GM12878 (cell line): ENCODE measurements around the gene MPDZ. TPM values are rescaled to one million over a fixed set of nuclear protein-coding genes. Genes with fewer than 3 reads are reported as not detected.

Source experiments
- ATAC-seq: fragments of 200-7000 bp; cut with Tn5 transposase; 3 replicates; pipeline ENCODE4 v1.9.1; 2020; ENCODE audit warnings: mild to moderate bottlenecking, moderate library complexity
- BruUV-seq: library from RNA; stranded (reverse); fragments of 400-500 nt; replicated peaks from 2 replicates; lab custom pipeline; 2021; lab: Mats Ljungman, UMichigan
- CTCF ChIA-PET: fragments of 300-600 bp; sonication (Branson Sonifier 250); formaldehyde crosslinking; extraction: SDS; loops from one replicate; lab custom pipeline; 2021; ENCODE audit warnings: inconsistent platforms; lab: Yijun Ruan, JAX
- POLR2A ChIA-PET: fragments of 350-600 bp; formaldehyde crosslinking; extraction: SDS; loops from one replicate; lab custom pipeline; 2021; ENCODE audit warnings: inconsistent platforms; lab: Charles Lee
- RAD21 ChIA-PET: fragments of 300-600 bp; sonication (Branson Sonifier 250); formaldehyde crosslinking; loops from one replicate; lab custom pipeline; 2023; ENCODE audit warnings: antibody characterized with exemption; ENCODE audit not compliant: unreplicated experiment; lab: Charles Lee
- SMC1A ChIA-PET: fragments of 300-600 bp; sonication (Branson Sonifier 250); formaldehyde crosslinking; loops from one replicate; lab custom pipeline; 2023; ENCODE audit not compliant: unreplicated experiment, uncharacterized antibody; lab: Charles Lee
- DNase-seq: peaks from one replicate; pipeline ENCODE4 v3.0.0-alpha.2; 2011; ENCODE audit warnings: low read depth, low spot score
- FAIRE-seq: peaks from 3 replicates; lab custom pipeline; 2011; peaks lifted over from hg19 to GRCh38; lab: Jason Lieb, UNC
- H2AFZ ChIP-seq: 2 replicates; pipeline ENCODE4 v1.6.0; 2011; ENCODE audit warnings: low read depth, low read length, control low read depth; ENCODE audit not compliant: control insufficient read depth
- H3K27ac ChIP-seq: 2 replicates; pipeline ENCODE4 v1.5.1; 2011; ENCODE audit warnings: control low read depth; ENCODE audit not compliant: control insufficient read depth, insufficient read depth
- H3K27me3 ChIP-seq, 2 experiments: replicated peaks in 1 of 2; 2 replicates each; pipeline versions ENCODE4 v1.6.0 to v1.6.1; 2011; ENCODE audit warnings: low read length in 1 of 2; ENCODE audit not compliant: control insufficient read depth in 2 of 2, insufficient read depth in 2 of 2
- H3K36me3 ChIP-seq, 2 experiments: 2 replicates each; pipeline ENCODE4 v1.5.1; 2011; ENCODE audit warnings: low read length in 1 of 2; ENCODE audit not compliant: control insufficient read depth in 2 of 2, insufficient read depth in 2 of 2
- H3K4me1 ChIP-seq: 2 replicates; pipeline ENCODE4 v1.6.1; 2011; ENCODE audit warnings: mild to moderate bottlenecking, low read length, moderate library complexity, mixed read lengths; ENCODE audit not compliant: control insufficient read depth, insufficient read depth
- H3K4me2 ChIP-seq: 2 replicates; pipeline ENCODE4 v1.6.0; 2011; ENCODE audit warnings: control low read depth; ENCODE audit not compliant: control insufficient read depth, insufficient read depth
- H3K4me3 ChIP-seq: fragments of 200-600 bp; sonication (generic); 2 replicates; pipeline ENCODE4 v1.5.1; 2016
- H3K79me2 ChIP-seq: 2 replicates; pipeline ENCODE4 v1.6.0; 2011; ENCODE audit warnings: low read length; ENCODE audit not compliant: control insufficient read depth, insufficient read depth
- H3K9ac ChIP-seq: 2 replicates; pipeline ENCODE4 v1.8.0; 2011; ENCODE audit warnings: low read length, control low read depth, mixed read lengths; ENCODE audit not compliant: control insufficient read depth, insufficient read depth
- H3K9me3 ChIP-seq: replicated peaks from 3 replicates; pipeline ENCODE4 v1.5.1; 2011; ENCODE audit warnings: mild to moderate bottlenecking, low read length; ENCODE audit not compliant: control insufficient read depth, insufficient read depth
- H4K20me1 ChIP-seq: 2 replicates; pipeline ENCODE4 v1.6.0; 2011; ENCODE audit not compliant: control insufficient read depth, insufficient read depth
- BMI1 ChIP-seq: fragments of 450-650 bp; IDR thresholded peaks from 2 replicates; pipeline ENCODE4 v1.6.1; 2016; ENCODE audit warnings: mild to moderate bottlenecking, moderate library complexity, borderline replicate concordance
- CREB1 ChIP-seq: IDR thresholded peaks from 2 replicates; pipeline ENCODE4 v1.6.1; 2012; ENCODE audit warnings: low read depth, mild to moderate bottlenecking, inconsistent platforms
- IKZF1 ChIP-seq: fragments of 450-650 bp; conservative IDR thresholded peaks from 2 replicates; pipeline ENCODE4 v1.6.1; 2017; ENCODE audit warnings: antibody characterized with exemption, mild to moderate bottlenecking
- JUNB ChIP-seq: IDR thresholded peaks from 2 replicates; pipeline ENCODE4 v1.6.1; 2016; ENCODE audit warnings: antibody characterized with exemption, mild to moderate bottlenecking
- JUND ChIP-seq: IDR thresholded peaks from 2 replicates; pipeline ENCODE4 v1.6.1; 2012; ENCODE audit warnings: low read depth, mild to moderate bottlenecking, low read length, improper control_type of control experiment, moderate library complexity
- KAT2A ChIP-seq: conservative IDR thresholded peaks from 2 replicates; pipeline ENCODE4 v1.6.1; 2011; ENCODE audit warnings: low read depth, low read length; ENCODE audit not compliant: control insufficient read depth
- MYC ChIP-seq: IDR thresholded peaks from 2 replicates; pipeline ENCODE4 v1.6.1; 2011; ENCODE audit warnings: mild to moderate bottlenecking, low read length, moderate library complexity, inconsistent platforms; ENCODE audit not compliant: insufficient read depth, insufficient replicate concordance, insufficient read length, severe bottlenecking
- PAX5 ChIP-seq: IDR thresholded peaks from 2 replicates; pipeline ENCODE4 v1.6.1; 2011; ENCODE audit warnings: low read depth, low read length, borderline replicate concordance
- RAD51 ChIP-seq: fragments of 450-650 bp; IDR thresholded peaks from 2 replicates; pipeline ENCODE4 v1.6.1; 2016; ENCODE audit warnings: moderate library complexity, mild to moderate bottlenecking, inconsistent platforms
- SMAD1 ChIP-seq: fragments of 450-650 bp; IDR thresholded peaks from 2 replicates; pipeline ENCODE4 v1.6.1; 2018; ENCODE audit warnings: mild to moderate bottlenecking, low read depth; ENCODE audit not compliant: partially characterized antibody
- SMAD5 ChIP-seq: IDR thresholded peaks from 2 replicates; pipeline ENCODE4 v1.6.1; 2016; ENCODE audit warnings: antibody characterized with exemption, low read depth
- WGBS: methylation state at CpG from one replicate; pipeline ENCODE4 v1.1.6; 2016; ENCODE audit warnings: low lambda C conversion rate; ENCODE audit not compliant: insufficient replicate concordance, insufficient coverage; ENCODE audit errors: missing lambda C conversion rate; 5-methylcytosine and 5-hydroxymethylcytosine counted together
- in situ Hi-C: fragments of 300-500 bp; cut with MboI; formaldehyde crosslinking; loops from 9 replicates; pipeline ENCODE4 v1.14.3; 2018; ENCODE audit warnings: mixed read lengths
- intact Hi-C: fragments of 100-400 bp; cut with micrococcal nuclease; formaldehyde crosslinking; loops from one replicate; pipeline ENCODE4 v1.14.2; 2022; ENCODE audit not compliant: unreplicated experiment
- polyA plus RNA-seq, 11 experiments: library from polyadenylated mRNA; depleted of rRNA in 4 of 11; unstranded in 6 of 11; stranded (reverse) in 5 of 11; fragments of >200 nt; fragmentation: Nextera tagmentation in 4 of 11; fragmentation: Illumina TruSeq in 1 of 11; extraction: Ambion mirVana in 4 of 11; extraction: Trizol in 1 of 11; gene quantifications; 1 replicate in 1 of 11; 2 replicates in 10 of 11; pipeline versions ENCODE4 v1.2.1 to v1.2.3, GENCODE V29; 2011 to 2016; ENCODE audit warnings: inconsistent platforms in 2 of 11, missing spikeins in 2 of 11, low read depth in 1 of 11
- total RNA-seq, 4 experiments: library from RNA; depleted of rRNA in 3 of 4; stranded (reverse); fragments of >200 nt in 3 of 4; fragmentation: Illumina TruSeq in 1 of 4; extraction: Trizol in 1 of 4; gene quantifications; 2 replicates each; pipeline versions ENCODE4 v1.2.1 to v1.2.3, GENCODE V29; 2013 to 2021
- TF ChIP-seq, protein P1 (sequence below): fragments of 450-650 bp; IDR thresholded peaks from 2 replicates; pipeline ENCODE4 v1.6.1; 2018; ENCODE audit warnings: borderline replicate concordance, mild to moderate bottlenecking; ENCODE audit not compliant: partially characterized antibody
- TF ChIP-seq, protein P2 (sequence below): fragments of 450-650 bp; IDR thresholded peaks from 2 replicates; pipeline ENCODE4 v1.6.1; 2018; ENCODE audit warnings: mild to moderate bottlenecking, low read depth, moderate library complexity; ENCODE audit not compliant: partially characterized antibody
- TF ChIP-seq, protein P3 (sequence below): IDR thresholded peaks from 2 replicates; pipeline ENCODE4 v1.6.1; 2011; ENCODE audit warnings: low read depth, low read length, improper control_type of control experiment, borderline replicate concordance

The MPDZ gene
- total and polyA plus RNA-seq, 10 of the 15 experiments (the other 5 are each of a cell fraction or from before 2014, with no cell fraction given), result 0.36 TPM; not detected in 9

DNA sequence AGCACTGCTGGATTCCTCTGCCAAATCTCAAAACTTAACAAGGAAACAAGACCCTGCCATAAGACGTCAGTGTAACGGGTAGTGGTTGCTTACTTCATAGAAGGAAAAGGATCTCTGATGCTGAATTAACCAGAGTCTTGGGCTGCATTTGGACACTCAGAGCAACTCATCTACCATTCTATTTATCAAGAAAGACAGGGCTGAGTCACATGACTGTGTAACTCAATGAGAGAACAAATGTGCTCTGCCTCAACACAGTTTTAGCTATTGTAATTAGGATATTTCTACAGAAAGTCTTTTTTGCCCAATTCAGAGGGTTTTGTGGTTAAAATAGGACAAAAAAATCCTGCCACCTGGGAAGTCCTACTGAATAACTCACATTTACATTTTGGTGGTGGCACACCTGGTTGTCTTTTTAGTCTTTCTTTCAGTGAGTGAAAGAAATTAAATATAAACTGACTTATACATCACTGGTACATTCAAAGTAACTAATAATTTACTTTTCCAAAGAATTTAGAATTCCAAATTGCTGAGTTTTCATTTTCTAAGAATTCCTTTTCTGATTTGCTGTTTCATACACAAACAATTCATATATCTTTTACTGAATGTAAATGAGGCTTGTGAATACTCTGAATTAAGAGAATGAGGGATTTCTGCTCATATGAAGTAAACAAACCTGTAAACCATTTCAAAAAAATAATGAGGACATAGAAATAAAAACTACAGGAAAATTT lies 104.4 kb downstream of the MPDZ start:
- ATAC-seq (no peak), FAIRE-seq (no peak), DNase-seq (no peak)
- H3K4me2 ChIP-seq, result no peak overlapping the region
- intact Hi-C loops (no loop called here), in situ Hi-C loops (no loop called here)
- SMC1A ChIA-PET, result no interaction called here
- POLR2A ChIA-PET, result interaction anchor here (0.5 kb wide), 1 partner anchor 139 kb away, joined by 3 read pairs; no protein-coding TSS in a partner anchor
- RAD21 ChIA-PET, result no interaction called here
- H3K9ac ChIP-seq, result no peak overlapping the region
- H3K36me3 ChIP-seq, result no peaks in the 10 kb centered on the region
- H3K9me3 ChIP-seq, result no peaks in the 10 kb centered on the region
- no peaks in the 10 kb centered on the region for H3K27me3 ChIP-seq
- H3K4me3 ChIP-seq, result no peak overlapping the region
- CTCF ChIA-PET, result no interaction called here
- H3K79me2 ChIP-seq, result no peaks in the 10 kb centered on the region
- no TSS peak for BruUV-seq
- H3K4me1 ChIP-seq, result no peaks in the 10 kb centered on the region
- WGBS, result 58% methylated on average over 2 of the region's 2 CpGs
- no peaks in the 10 kb centered on the region for H4K20me1 ChIP-seq
- no peak overlapping the region for H3K27ac ChIP-seq
- no peak overlapping the region for H2AFZ ChIP-seq
- TF ChIP-seq PAX5 (no peak), SMAD1 (no peak), CREB1 (no peak), JUNB (no peak), JUND (no peak), KAT2A (no peak), RAD51 (no peak), SMAD5 (no peak), BMI1 (no peak), MYC (no peak), IKZF1 (no peak)
- TF ChIP-seq, protein P1, sequence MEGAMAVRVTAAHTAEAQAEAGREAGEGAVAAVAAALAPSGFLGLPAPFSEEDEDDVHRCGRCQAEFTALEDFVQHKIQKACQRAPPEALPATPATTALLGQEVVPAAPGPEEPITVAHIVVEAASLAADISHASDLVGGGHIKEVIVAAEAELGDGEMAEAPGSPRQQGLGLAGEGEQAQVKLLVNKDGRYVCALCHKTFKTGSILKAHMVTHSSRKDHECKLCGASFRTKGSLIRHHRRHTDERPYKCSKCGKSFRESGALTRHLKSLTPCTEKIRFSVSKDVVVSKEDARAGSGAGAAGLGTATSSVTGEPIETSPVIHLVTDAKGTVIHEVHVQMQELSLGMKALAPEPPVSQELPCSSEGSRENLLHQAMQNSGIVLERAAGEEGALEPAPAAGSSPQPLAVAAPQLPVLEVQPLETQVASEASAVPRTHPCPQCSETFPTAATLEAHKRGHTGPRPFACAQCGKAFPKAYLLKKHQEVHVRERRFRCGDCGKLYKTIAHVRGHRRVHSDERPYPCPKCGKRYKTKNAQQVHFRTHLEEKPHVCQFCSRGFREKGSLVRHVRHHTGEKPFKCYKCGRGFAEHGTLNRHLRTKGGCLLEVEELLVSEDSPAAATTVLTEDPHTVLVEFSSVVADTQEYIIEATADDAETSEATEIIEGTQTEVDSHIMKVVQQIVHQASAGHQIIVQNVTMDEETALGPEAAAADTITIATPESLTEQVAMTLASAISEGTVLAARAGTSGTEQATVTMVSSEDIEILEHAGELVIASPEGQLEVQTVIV, result no peak
- TF ChIP-seq, protein P2, sequence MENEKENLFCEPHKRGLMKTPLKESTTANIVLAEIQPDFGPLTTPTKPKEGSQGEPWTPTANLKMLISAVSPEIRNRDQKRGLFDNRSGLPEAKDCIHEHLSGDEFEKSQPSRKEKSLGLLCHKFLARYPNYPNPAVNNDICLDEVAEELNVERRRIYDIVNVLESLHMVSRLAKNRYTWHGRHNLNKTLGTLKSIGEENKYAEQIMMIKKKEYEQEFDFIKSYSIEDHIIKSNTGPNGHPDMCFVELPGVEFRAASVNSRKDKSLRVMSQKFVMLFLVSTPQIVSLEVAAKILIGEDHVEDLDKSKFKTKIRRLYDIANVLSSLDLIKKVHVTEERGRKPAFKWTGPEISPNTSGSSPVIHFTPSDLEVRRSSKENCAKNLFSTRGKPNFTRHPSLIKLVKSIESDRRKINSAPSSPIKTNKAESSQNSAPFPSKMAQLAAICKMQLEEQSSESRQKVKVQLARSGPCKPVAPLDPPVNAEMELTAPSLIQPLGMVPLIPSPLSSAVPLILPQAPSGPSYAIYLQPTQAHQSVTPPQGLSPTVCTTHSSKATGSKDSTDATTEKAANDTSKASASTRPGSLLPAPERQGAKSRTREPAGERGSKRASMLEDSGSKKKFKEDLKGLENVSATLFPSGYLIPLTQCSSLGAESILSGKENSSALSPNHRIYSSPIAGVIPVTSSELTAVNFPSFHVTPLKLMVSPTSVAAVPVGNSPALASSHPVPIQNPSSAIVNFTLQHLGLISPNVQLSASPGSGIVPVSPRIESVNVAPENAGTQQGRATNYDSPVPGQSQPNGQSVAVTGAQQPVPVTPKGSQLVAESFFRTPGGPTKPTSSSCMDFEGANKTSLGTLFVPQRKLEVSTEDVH, result no peak
- TF ChIP-seq, protein P3, sequence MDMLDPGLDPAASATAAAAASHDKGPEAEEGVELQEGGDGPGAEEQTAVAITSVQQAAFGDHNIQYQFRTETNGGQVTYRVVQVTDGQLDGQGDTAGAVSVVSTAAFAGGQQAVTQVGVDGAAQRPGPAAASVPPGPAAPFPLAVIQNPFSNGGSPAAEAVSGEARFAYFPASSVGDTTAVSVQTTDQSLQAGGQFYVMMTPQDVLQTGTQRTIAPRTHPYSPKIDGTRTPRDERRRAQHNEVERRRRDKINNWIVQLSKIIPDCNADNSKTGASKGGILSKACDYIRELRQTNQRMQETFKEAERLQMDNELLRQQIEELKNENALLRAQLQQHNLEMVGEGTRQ, result no peak
